Activated CD8-positive, alpha-beta memory T cell treated with anti-CD3 and anti-CD28 coated beads, Interleukin-2, amount 50 U/mL, for 4 hours (primary cell): ENCODE results near the gene GABBR2.
"Not testable (repeated sequence)": the region's sequence is repeated elsewhere in the genome, so short reads cannot be mapped to it uniquely, and the experiment has no call there.

ENCODE experiments used
- DNase-seq: peaks from one replicate; pipeline ENCODE4 v3.0.0-alpha.2; 2020

Gene GABBR2

GRCh38 chr9:98465799-98466198 is 242.9 kb downstream of the GABBR2 start:
- no peak for DNase-seq

GRCh38 chr9:98464156-98464690 is 244.5 kb downstream of the GABBR2 start:
- DNase-seq, result not testable (repeated sequence)

GRCh38 chr9:98462310-98462709 is 246.4 kb downstream of the GABBR2 start:
- DNase-seq, result no peak

- no peak for DNase-seq
Measured at GRCh38 chr9:98460704-98461103, 248.0 kb downstream of the GABBR2 start.

- no peak for DNase-seq
Measured at GRCh38 chr9:98457726-98458370, 250.9 kb downstream of the GABBR2 start.

GRCh38 chr9:98456156-98456613 is 252.6 kb downstream of the GABBR2 start:
- no peak for DNase-seq

- no peak for DNase-seq
Measured at GRCh38 chr9:98455256-98456155, 253.2 kb downstream of the GABBR2 start.

GRCh38 chr9:98453589-98454311 is 255.0 kb downstream of the GABBR2 start:
- DNase-seq, result no peak

GRCh38 chr9:98451576-98451975 is 257.2 kb downstream of the GABBR2 start:
- no peak for DNase-seq

GRCh38 chr9:98450496-98450895 is 258.2 kb downstream of the GABBR2 start:
- DNase-seq, result no peak

- DNase-seq, result no peak
Measured at GRCh38 chr9:98449871-98450270, 258.9 kb downstream of the GABBR2 start.

- DNase-seq, result no peak
Measured at GRCh38 chr9:98445576-98445975, 263.2 kb downstream of the GABBR2 start.

- no peak for DNase-seq
Measured at GRCh38 chr9:98444601-98445000, 264.1 kb downstream of the GABBR2 start.

GRCh38 chr9:98442541-98442940 is 266.2 kb downstream of the GABBR2 start:
- no peak for DNase-seq

GRCh38 chr9:98442114-98442513 is 266.6 kb downstream of the GABBR2 start:
- DNase-seq, result no peak

- DNase-seq, result no peak
Measured at GRCh38 chr9:98438666-98439065, 270.1 kb downstream of the GABBR2 start.

- DNase-seq, result no peak
Measured at GRCh38 chr9:98437458-98438034, 271.2 kb downstream of the GABBR2 start.

- no peak for DNase-seq
Measured at GRCh38 chr9:98432960-98433359, 275.8 kb downstream of the GABBR2 start.

- DNase-seq, result no peak
Measured at GRCh38 chr9:98432134-98432533, 276.6 kb downstream of the GABBR2 start.

GRCh38 chr9:98430535-98431292 is 278.0 kb downstream of the GABBR2 start:
- DNase-seq, result no peak

GRCh38 chr9:98429613-98430012 is 279.1 kb downstream of the GABBR2 start:
- DNase-seq, result no peak

- no peak for DNase-seq
Measured at GRCh38 chr9:98428454-98428853, 280.3 kb downstream of the GABBR2 start.
